ENCODE measurements around the gene PCDH15. TPM values are rescaled to one million over a fixed set of nuclear protein-coding genes. Genes with fewer than 3 reads are reported as not detected.
A peak's percentile ranks its signal among the peaks of the same experiment; 100 is the strongest.

The PCDH15 gene
- polyA plus RNA-seq, 1 of the 3 experiments (the other 2 are of a cell fraction): 0.03 TPM

DNA sequence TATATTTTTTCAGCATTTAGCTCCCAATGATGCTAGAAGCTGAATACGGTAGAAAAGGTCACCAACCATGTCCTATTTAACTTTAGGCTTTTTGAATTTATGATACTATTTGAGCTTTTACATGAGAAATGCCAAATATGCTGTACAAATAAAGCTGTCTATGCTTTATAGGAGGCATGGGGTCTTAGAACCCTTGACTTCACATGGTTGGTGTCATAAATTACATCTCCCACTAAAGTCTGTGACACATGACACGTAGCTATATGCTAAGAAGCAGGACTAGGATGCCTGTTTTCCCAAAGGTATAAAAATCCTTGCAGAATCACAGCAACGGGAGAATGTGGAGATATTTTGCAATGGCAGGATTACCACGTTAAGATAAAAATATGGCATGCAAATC is 960.4 kb downstream of the PCDH15 start:
- no peaks in the 10 kb centered on the region for H3K79me2 ChIP-seq (ENCODE audit: insufficient read depth)
- H3K36me3 ChIP-seq (replicated peaks in 1 of 2; ENCODE audit: control insufficient read depth in 1 of 2, insufficient read depth in 2 of 2, low read length in 1 of 2): no peaks in the 10 kb centered on the region
- H4K20me1 ChIP-seq (ENCODE audit: insufficient read depth): no peaks in the 10 kb centered on the region
- POLR2A ChIA-PET: interaction anchor here (0.6 kb wide), 1 partner anchor 86 kb away, joined by 4 read pairs; no protein-coding TSS in a partner anchor
- no peak for DNase-seq
- H3K27me3 ChIP-seq (ENCODE audit: insufficient read depth): no peaks in the 10 kb centered on the region
- H3K4me1 ChIP-seq (ENCODE audit: control insufficient read depth in 1 of 2, insufficient read depth in 2 of 2, low read depth in 1 of 2, low read length in 1 of 2): peaks cover 0 to 8% of the 10 kb centered on the region in 2 experiments; a peak in 2 of 4 replicates
- H3K4me2 ChIP-seq: no peak overlapping the region
- H3K27ac ChIP-seq (ENCODE audit: low read depth in 2 of 2, low read length in 1 of 2): no peak overlapping the region
- WGBS (ENCODE audit: low lambda C conversion rate): 52% methylated on average over 4 of the region's 4 CpGs
- CTCF ChIA-PET: interaction anchor here (0.6 to 2.4 kb wide), 9 partner anchors 10 to 1424 kb away, joined by 3 to 11 read pairs (median 4); no protein-coding TSS in a partner anchor
- H2AFZ ChIP-seq (ENCODE audit: low read depth): no peak overlapping the region
- H3K9me2 ChIP-seq: no peaks in the 10 kb centered on the region
- no peaks in the 10 kb centered on the region for H3F3A ChIP-seq (replicated peaks; ENCODE audit: insufficient read depth)
- no peak overlapping the region for H3K4me3 ChIP-seq (ENCODE audit: low read depth in 2 of 2, low read length in 1 of 2)
- no peak overlapping the region for H3K9ac ChIP-seq
- H3K9me3 ChIP-seq: no peaks in the 10 kb centered on the region
- TF ChIP-seq EP300 (IDR thresholded peaks at IDR 0.05; ENCODE audit: borderline replicate concordance in 1 of 2, low read depth in 1 of 2, low read length in 1 of 2) (no peak), ELF1 (IDR thresholded peaks at IDR 0.05) (no peak), ZBTB33 (IDR thresholded peaks at IDR 0.05; ENCODE audit: borderline replicate concordance, low read depth) (no peak), TAF1 (IDR thresholded peaks at IDR 0.05; ENCODE audit: borderline replicate concordance, low read depth, low read length) (no peak), CHD2 (IDR thresholded peaks at IDR 0.05; ENCODE audit: low read length, partially characterized antibody) (no peak), RAD21 (IDR thresholded peaks at IDR 0.05; ENCODE audit: low read length) (no peak), YY1 (IDR thresholded peaks at IDR 0.05; ENCODE audit: low read depth) (no peak), POLR2AphosphoS5 (IDR thresholded peaks at IDR 0.05; ENCODE audit: low read depth, low read length) (no peak), FOXJ3 (CRISPR knock-in tag; IDR thresholded peaks at IDR 0.05) (no peak), SIN3A (IDR thresholded peaks at IDR 0.05; ENCODE audit: borderline replicate concordance, low read depth, low read length) (no peak), EZH2phosphoT487 (IDR thresholded peaks at IDR 0.05; ENCODE audit: borderline replicate concordance, low read depth) (no peak), GATA2 (CRISPR knock-in tag; IDR thresholded peaks at IDR 0.05) (no peak), MAX (IDR thresholded peaks at IDR 0.05; ENCODE audit: low read depth) (no peak)
- TF ChIP-seq, protein P1, sequence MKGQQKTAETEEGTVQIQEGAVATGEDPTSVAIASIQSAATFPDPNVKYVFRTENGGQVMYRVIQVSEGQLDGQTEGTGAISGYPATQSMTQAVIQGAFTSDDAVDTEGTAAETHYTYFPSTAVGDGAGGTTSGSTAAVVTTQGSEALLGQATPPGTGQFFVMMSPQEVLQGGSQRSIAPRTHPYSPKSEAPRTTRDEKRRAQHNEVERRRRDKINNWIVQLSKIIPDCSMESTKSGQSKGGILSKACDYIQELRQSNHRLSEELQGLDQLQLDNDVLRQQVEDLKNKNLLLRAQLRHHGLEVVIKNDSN (IDR thresholded peaks at IDR 0.05; ENCODE audit: borderline replicate concordance, low read depth): no peak

- no peaks in the 10 kb centered on the region for H3F3A ChIP-seq (replicated peaks; ENCODE audit: insufficient read depth)
- TF ChIP-seq TAF1 (IDR thresholded peaks at IDR 0.05; ENCODE audit: borderline replicate concordance, low read depth, low read length) (no peak), MAX (IDR thresholded peaks at IDR 0.05; ENCODE audit: low read depth) (no peak), PBX3 (IDR thresholded peaks at IDR 0.05) (no peak), POLR2AphosphoS5 (IDR thresholded peaks at IDR 0.05; ENCODE audit: low read depth, low read length) (no peak), RAD21 (IDR thresholded peaks at IDR 0.05; ENCODE audit: low read length) (peak; percentile 62)
- TF ChIP-seq, protein P2, sequence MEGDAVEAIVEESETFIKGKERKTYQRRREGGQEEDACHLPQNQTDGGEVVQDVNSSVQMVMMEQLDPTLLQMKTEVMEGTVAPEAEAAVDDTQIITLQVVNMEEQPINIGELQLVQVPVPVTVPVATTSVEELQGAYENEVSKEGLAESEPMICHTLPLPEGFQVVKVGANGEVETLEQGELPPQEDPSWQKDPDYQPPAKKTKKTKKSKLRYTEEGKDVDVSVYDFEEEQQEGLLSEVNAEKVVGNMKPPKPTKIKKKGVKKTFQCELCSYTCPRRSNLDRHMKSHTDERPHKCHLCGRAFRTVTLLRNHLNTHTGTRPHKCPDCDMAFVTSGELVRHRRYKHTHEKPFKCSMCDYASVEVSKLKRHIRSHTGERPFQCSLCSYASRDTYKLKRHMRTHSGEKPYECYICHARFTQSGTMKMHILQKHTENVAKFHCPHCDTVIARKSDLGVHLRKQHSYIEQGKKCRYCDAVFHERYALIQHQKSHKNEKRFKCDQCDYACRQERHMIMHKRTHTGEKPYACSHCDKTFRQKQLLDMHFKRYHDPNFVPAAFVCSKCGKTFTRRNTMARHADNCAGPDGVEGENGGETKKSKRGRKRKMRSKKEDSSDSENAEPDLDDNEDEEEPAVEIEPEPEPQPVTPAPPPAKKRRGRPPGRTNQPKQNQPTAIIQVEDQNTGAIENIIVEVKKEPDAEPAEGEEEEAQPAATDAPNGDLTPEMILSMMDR (IDR thresholded peaks at IDR 0.05): peak; percentile 66
- no peak overlapping the region for H2AFZ ChIP-seq (ENCODE audit: low read depth)
- peak; percentile 9 for DNase-seq
- no peaks in the 10 kb centered on the region for H3K9me2 ChIP-seq
- no peaks in the 10 kb centered on the region for H4K20me1 ChIP-seq (ENCODE audit: insufficient read depth)
- H3K27ac ChIP-seq (ENCODE audit: low read depth in 2 of 2, low read length in 1 of 2): no peak overlapping the region
- H3K4me1 ChIP-seq (ENCODE audit: control insufficient read depth in 1 of 2, insufficient read depth in 2 of 2, low read depth in 1 of 2, low read length in 1 of 2): peaks cover 0 to 8% of the 10 kb centered on the region in 2 experiments; a peak in 2 of 4 replicates
- no peak overlapping the region for H3K4me3 ChIP-seq (ENCODE audit: low read depth in 2 of 2, low read length in 1 of 2)
- ChIA-PET CTCF (interaction anchor here (0.7 to 2.4 kb wide), 17 partner anchors 8 to 1792 kb away, joined by 3 to 11 read pairs (median 3); no protein-coding TSS in a partner anchor), POLR2A (no interaction called here)
- H3K9me3 ChIP-seq: no peaks in the 10 kb centered on the region
- no peak overlapping the region for H3K4me2 ChIP-seq
- H3K27me3 ChIP-seq (ENCODE audit: insufficient read depth): no peaks in the 10 kb centered on the region
- no peaks in the 10 kb centered on the region for H3K36me3 ChIP-seq (replicated peaks in 1 of 2; ENCODE audit: control insufficient read depth in 1 of 2, insufficient read depth in 2 of 2, low read length in 1 of 2)
- H3K79me2 ChIP-seq (ENCODE audit: insufficient read depth): no peaks in the 10 kb centered on the region
- 7% methylated on average over 2 of the region's 2 CpGs for WGBS (ENCODE audit: low lambda C conversion rate)
- H3K9ac ChIP-seq: no peak overlapping the region
Measured at GRCh38 chr10:53839440-53840039, 961.5 kb downstream of the PCDH15 start.
